RPMI8226 (cell line): ENCODE measurements around the gene ENPP3.
"Not testable (repeated sequence)": the region's sequence is repeated elsewhere in the genome, so short reads cannot be mapped to it uniquely, and the experiment has no call there.

Source experiments
- DNase-seq: peaks from one replicate; pipeline ENCODE4 v3.0.0-alpha.2; 2015

ENPP3 gene

DNA sequence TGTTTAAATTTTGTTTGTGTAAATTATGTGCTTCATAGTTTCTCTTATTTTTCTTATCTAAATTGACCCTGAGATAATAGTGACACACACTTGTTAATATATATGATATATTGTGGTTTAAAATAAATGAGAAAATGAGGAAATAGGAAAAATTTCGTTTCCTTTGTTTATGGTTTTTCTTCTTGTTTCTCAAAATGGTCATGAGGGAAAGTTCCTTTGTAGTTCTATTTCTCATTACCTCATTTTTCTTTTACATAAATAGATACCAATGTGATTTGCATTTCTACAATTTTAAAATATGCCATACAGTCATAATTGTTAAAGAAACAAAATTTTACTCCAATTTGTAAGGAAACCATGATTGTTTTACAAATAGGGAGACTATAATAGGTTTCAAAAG is 54.9 kb downstream of the ENPP3 start:
- no peak for DNase-seq

DNA sequence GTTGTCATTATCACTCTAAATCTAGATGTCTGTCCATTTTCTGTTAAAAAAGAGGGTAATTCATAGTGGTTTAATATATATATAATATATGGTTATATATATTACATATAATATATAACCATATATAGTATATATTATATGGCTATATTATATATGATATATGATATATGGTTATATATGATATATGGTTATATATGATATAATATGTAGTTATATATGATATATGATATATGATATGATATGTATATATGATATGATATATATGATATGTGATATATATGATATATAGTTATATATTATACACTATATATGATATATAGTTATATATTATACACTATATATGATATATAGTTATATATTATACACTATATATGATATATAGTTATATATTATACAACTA is 55.5 kb downstream of the ENPP3 start:
- no peak for DNase-seq

DNA sequence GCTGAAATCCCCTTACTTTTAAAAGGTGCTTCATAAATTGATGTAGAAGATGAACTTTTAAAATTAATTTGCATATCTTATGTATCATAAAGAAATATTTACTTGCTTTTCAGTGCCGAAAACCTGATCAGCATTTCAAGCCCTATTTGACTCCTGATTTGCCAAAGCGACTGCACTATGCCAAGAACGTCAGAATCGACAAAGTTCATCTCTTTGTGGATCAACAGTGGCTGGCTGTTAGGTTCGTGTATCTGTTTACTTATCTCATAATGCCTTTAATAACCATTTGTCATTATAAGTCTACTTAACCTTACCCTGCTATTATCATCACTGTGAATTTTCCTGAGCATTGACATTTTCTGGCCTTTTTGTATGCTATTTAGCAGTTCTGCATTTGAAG is 56.3 kb downstream of the ENPP3 start:
- no peak for DNase-seq

DNA sequence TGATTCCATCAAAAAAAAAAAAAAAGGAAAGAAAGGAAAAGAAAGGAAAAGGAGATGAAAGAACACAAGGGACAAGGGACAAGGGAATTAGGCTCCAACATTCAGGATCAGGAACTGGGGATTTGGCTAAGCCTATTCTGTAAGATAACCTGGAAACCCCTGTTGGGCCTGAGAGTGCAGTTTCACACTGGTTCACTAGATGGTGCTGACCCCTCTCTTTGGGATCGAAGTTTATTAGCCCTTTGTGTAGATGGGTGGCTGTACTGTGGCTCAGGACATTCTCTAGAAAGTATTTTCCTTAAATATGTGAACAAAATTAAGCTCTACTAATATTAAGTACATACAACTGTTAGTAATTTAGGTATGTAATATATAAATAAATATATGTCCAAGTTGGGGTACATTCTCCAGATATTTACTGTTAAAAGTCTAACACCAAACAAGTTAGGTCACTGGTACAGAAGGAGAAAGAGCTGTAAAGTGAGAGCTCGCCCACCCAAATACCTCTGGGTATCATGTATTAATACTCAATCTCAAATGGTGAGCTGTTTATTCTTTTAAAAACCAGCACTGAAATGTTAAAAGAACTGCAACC is 57.8 kb downstream of the ENPP3 start:
- peak; percentile 48 for DNase-seq

DNA sequence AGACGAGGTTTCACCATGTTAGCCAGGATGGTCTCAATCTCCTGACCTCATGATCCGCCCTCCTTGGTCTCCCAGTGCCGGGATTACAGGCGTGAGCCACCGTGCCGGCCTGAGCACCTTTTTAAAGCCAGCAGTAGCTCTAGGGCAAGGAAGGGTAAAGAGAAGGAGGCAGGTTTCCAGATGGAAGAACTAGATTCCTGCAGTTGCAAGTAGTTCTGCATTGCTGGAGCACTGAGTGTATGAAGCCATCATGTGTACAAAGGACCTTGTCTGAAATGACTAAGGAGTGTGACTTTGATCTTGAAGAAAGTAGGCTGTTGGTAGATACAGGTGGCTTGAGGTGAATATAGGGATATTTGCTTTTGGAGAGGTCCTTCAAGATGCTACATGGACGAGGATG is 59.9 kb downstream of the ENPP3 start:
- DNase-seq: no peak

DNA sequence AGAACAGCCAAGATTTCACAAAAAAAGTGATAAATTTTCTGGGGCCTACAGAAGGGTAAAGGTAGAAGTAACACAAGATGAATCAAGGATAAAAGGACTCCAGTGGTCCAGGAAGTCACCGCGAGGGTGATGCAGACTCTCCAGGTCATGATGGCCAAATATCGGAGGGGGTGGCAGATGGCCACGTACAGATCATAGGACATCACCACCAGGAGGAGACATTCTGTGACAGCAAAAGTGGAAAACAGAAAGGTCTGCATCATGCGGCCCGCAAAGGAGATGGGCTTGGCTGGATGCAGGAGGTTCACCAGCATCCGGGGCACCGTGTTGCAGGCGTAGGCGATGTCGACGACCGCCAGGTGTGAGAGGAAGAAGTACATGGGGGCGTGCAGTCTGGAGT is 63.7 kb downstream of the ENPP3 start:
- DNase-seq: not testable (repeated sequence)

DNA sequence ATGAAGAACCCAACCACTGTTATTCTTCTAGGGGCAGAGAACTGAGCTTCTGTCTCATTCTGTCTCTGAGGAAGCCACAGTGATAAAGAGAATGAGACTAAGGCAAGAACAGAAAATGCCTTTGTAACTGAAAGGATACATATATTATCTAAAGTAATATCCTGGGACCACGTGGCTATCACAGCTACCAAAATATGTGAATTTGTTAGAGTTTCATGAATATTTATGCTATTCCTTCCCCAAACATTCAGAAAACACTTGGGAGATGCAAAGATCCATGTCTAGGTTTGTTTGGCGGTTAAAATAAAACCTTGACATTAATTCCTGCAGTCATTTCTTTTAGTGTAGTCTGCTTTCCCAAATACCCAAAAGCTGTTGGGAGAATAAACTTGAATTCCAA is 66.8 kb downstream of the ENPP3 start:
- DNase-seq: not testable (repeated sequence)

DNA sequence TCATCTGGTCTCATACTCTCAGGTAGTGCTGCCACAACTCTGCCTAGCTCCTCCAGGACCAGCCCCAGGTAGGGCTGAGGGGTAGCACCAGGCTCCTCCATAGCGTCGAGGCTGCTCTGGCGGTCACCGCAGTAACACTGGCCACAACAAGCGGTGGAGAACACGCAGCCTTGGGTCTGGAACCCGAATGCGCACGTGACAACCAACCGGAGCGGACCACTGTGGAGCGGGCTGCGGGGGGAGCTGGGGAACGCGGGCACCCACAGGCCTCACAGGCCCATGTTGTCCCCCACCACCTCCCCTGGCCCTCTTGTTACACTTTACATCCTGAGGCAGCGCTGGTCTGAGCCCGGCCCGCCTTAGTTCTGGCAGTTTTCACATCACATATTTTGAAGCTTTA is 73.8 kb downstream of the ENPP3 start, which contains the start of gene CTAGE9:
CTAGE9 (minus strand) TSS at position 101 of the 400 bp plus-strand sequence; CDS start at position 101, 0 bp downstream.
- DNase-seq: not testable (repeated sequence)

DNA sequence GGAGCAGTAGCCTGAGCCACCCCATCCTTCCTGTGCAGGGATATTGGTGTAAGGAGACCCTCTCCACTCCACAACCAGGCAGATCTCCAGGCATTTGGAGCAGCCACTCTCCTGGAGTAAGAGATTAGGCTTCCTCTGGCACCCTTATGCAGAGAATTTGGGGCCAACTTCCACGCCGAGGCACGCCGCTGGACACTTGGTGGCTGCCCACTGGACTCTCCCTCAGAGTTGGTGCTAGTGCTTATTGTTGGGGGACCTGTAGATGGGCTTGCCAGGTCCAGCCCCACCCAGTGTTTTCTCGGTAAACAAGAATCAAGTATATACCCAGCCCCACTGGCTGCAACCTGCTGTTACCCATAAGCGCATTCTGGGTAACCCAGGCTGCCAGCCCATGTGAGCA is 78.5 kb downstream of the ENPP3 start:
- DNase-seq: not testable (repeated sequence)

DNA sequence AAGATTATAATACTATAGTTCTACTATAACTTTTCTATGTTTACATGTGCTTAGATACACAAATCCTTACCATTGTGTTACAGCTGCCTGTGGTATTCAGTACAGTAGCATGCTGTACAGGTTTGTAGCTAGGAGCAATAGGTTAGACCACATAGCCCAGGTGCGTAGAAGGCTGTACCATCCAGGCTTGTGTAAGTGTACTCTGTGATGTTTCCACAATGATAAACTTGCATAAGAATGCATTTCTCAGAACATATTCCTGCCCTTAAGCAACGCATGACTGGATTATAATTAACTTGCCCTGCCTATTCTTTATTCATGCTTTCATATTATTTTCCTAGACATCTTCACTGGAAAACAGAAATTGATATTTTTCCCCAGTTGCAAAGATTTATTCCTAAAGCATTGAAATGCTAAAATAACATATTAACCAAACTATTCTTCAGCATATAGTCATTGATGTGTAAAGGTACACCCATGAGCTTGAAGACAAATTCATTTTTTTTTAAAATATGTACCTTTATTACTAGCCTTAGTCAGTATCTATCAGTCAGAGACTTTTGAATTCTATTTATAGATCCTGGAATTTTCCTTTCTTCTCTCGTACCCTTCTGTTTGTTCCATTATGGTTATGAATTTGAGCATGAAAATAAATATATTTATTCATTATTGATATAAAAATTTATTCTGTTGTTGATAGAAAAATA is 80.9 kb downstream of the ENPP3 start:
- no peak for DNase-seq

DNA sequence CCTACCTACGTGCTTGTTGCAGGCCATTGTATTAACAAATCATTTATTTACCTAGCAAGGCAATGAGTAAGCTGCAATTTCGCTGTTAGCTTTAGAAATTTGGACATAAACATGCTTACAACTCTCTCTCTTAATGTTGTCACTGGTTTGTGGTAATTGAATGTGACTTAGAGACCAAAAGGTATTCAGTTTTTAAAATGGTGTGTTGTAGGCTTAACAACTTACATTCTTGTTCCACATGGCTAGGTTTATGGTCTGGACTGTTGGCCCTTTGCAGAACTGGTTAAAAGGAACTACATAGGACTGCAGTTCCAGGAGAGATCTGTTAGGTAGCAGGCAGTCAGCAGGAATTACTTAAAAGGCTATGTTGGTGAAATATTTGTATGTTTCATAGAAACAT is 84.1 kb downstream of the ENPP3 start:
- no peak for DNase-seq

DNA sequence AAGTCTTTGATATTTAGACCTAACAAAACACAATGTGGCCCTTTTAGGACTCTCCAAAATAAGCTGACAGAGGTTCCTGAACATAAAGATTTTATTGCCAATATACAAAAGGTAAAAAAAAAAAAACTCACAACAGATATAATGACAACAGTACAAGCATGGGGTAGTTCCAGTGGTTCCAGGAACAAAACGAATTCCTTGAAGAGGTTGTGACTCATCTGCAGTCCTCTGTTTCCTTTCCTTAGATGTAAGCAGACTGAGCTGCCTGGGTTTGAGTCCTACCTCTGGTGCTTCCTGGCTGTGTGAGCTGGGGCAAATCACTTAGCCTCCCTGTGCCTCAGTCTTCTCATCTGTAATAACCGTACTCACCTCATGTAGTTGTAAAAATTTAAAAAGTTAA is 87.0 kb downstream of the ENPP3 start:
- DNase-seq: no peak

DNA sequence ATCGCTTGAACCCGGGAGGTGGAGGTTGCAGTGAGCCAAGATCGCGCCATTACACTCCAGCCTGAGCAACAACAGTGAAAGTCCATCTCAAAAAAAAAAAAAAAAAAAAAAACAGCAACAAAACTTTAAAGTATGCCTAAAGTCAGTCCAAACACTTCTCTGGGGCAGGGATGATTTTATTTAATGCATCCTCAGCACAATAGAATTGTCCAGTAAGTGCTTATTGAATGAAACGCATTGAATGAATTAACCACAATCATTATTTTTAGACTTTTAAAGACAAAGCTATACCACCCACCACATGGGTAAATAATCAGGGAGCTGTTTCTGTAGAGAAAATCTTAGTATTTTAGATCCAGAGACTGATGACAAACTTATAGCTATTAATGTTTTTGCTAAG is 90.4 kb downstream of the ENPP3 start:
- no peak for DNase-seq

DNA sequence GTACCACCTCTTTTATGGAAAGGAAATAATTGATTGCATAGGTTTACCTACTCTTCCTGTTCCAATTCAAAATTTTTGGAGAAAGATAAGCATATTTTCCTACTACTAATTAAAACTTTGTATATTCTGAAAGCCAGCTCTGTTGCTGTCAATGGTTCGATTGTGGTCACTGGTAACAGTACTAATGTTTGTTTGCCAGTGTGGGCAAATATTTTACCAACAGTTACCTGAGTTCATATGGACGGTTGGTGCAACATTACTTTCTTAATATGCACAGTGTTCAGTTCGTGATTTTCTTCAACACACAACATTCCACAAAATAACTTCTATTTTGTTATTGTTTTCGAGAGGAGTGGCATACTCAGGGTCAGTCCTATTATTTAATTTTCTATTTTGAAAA is 90.8 kb downstream of the ENPP3 start:
- DNase-seq: no peak

DNA sequence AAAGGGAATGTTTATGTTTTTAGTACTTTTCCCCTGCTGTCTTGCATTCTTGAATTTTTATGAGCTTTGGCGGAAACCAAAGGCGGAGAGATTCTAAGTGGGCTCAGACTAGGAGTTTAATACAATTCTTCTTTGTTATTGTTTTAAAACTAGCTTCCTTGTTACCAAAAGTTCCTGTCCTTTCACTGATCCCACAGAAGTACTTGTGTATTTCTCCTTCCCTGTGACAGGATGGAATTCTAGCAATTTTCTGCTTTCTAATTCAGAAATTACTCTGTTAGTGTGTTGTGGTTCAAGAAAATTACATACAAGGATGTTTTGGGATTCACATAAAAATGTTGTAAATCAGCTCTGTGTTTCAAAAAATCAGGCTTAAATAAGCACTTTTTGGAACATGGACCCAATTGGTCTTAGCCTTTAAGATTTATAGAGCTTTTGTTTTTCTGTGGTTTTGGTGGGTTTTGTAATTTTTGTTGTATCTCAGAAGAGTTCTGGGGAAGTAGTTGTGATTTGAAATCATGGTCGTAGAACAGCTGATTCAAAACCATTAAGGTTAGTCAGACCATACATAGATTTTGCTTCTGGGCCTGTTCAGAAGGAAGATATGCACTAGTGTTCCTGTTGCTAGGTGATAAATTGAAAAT is 91.3 kb downstream of the ENPP3 start:
- DNase-seq: no peak

DNA sequence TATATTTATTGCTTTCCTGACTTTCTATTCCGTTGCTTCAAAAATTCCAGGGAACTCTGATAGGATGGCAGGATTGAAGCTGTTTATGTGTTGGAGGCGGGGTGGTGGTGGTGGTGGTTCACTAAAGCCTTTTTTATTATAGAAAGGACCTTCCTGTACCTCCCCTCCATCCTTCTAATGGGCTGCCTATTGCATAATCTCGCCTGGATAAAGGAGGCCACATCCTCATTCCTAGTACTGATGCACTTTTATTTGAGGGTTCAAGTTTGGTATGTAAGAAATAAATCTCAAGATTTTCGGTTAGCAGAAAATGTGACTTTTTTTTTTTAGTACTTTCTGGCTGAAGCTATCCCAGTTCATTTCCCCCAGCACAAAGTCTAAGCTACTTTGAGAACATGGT is 92.4 kb downstream of the ENPP3 start:
- DNase-seq: no peak

DNA sequence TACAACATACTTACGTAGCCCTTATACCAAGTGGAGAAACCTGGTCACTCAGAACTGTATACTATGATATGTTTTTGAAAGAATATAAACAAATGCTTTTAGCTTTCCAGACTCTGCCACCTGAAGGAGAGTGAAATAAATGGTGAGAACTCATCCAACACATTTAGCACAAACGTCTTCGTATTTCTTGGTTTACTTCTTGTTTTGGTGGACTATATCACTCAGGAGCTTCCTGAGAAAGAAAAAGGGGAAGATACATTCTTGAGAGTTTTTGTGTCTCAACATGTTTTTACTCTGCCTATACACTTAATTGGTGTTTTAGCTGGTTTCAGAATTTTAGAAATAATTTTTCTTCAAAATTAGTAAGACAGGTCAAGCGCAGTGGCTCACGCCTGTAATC is 93.2 kb downstream of the ENPP3 start:
- no peak for DNase-seq

DNA sequence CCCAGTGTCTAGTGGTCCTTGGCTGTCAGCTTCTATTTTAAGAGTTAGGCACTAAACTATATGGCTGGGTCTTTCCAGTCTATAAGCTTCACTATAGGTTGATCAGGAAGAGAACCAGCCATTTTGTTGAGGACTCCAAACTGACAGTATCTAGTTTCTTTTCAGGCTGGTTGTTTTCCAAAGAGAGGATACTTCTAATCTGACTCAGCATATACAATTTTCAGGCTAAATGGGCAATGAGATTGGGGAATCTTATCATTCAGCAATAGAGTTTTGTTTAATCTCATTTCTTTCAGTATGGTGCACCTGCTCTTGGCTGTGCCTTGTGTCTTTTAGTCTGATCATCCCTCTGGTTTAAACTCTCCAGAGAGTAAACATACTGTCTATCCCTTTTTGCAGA is 94.1 kb downstream of the ENPP3 start:
- DNase-seq: no peak

DNA sequence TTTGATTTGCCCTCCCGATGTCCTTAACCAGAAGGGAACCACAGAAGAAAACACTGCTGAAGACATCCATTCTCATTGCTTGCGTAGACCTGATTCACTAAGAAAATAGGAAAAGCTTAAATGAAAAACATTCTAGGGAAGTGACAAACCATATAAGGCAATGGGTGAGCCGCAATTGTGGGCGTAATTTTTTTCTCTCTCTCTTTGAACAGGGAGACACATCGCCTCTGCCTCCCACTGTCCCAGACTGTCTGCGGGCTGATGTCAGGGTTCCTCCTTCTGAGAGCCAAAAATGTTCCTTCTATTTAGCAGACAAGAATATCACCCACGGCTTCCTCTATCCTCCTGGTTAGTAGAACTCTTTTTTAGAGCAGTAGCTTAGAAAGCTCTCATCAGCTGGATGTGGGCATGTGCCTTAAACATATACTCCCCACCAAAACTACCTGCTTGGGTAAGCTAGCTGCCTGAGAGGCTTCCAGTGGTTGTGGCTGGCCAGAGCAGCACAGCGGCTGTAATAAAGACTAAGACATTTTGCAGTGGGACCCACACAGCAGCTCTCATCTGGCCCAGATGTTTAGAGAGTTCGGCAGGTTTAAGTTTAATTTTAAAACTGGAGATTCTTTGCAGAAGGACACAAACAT is 96.4 kb downstream of the ENPP3 start:
- no peak for DNase-seq

DNA sequence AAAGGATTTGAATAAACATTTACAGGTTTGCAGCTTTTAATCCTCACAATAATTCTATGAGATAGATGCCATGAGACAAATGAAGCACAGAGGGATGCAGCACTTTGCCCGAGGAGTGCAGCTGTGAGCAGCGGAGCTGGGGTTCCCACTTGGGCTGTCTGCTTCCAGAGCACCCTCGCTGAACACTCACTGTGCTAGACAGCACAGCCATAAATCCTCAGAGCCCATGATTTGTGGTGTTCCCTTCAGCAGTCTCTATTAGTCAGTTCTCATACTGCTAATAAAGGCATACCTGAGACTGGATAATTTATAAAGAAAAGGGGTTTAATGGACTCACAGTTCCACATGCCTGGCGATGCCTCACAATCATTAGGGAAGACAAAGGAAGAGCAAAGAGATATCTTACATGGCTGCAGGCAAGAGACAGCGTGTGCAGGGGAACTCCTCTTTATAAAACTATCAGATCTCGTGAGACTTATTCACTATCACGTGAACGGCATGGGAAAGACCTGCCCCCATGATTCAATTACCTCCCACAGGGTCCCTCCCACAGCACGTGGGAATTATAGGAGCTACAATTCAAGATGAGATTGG is 99.0 kb downstream of the ENPP3 start:
- DNase-seq: no peak

DNA sequence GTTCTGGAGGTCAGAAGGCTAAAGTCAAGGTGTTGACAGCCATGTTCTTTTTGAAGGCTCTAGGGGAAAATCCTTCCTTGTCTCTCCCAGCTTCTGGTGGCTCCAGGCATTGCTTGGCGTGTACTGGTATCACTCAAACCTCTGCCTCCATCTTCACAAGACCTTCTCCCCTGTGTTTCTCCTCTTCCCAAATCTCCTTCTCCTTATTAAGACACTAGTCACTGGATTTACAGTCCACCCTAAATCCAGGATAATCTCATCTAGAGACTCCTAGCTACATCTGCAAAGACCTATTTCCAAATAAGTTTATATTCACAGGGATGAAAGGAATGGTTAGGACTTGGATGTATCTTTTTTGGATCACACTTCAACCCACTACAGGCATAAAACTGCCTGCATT is 99.7 kb downstream of the ENPP3 start:
- DNase-seq: no peak

DNA sequence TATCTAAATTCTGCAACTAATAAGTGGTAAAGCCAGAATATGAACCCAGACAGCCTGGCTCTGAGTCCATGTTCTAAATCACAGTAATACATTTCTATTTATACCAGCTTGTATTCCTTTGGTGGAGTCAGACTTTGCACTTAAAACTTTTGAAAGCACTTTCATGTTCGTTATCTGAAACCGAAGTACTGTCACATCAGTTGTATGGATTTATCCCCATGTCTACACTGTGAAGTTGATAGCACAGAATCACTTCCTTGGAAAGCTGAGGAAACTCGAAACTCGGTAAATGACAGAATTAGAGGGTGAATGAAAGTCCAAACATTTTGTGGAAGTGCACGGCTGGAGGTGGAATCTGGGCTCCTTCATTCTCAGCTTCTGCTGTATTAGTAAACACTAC is 102.0 kb downstream of the ENPP3 start:
- no peak for DNase-seq

DNA sequence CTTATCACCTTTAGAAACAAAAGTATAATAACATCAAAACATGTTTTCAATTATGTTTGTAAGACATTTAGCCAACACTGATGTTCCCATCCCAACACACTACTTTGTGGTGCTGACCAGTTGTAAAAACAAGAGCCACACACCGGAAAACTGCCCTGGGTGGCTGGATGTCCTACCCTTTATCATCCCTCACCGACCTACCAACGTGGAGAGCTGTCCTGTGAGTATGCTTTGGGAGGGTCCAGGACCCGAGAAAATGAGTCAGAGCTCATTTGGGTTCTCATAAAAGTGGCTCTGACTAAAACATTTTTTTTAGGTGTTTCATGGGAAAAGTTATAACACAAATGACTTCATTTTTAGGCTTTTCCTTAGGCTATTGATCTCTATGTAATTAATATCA is 103.1 kb downstream of the ENPP3 start:
- no peak for DNase-seq
